Progenitor cell of endocrine pancreas (in vitro differentiated cells): Measurements from ENCODE around the gene MEX3A. TPM values are rescaled to one million over a fixed set of nuclear protein-coding genes. Genes with fewer than 3 reads are reported as not detected.
A peak's percentile ranks its signal among the peaks of the same experiment; 100 is the strongest.
"Not testable (repeated sequence)": the region's sequence is repeated elsewhere in the genome, so short reads cannot be mapped to it uniquely, and the experiment has no call there.

Experiments used
- DNase-seq: peaks from one replicate; pipeline ENCODE4 v3.0.0; 2021; ENCODE audit warnings: low spot score; ENCODE audit not compliant: unreplicated experiment
- H3K27ac Mint-ChIP-seq: 2 replicates; pipeline ENCODE4 v1.8.0; 2021; ENCODE audit warnings: mild to moderate bottlenecking, moderate library complexity, mixed read lengths
- H3K27me3 Mint-ChIP-seq: 2 replicates; pipeline ENCODE4 v1.8.0; 2021; ENCODE audit warnings: mixed read lengths
- H3K36me3 Mint-ChIP-seq: 2 replicates; pipeline ENCODE4 v1.8.0; 2022; ENCODE audit warnings: mixed read lengths; ENCODE audit not compliant: insufficient read depth
- H3K4me1 Mint-ChIP-seq: 2 replicates; pipeline ENCODE4 v1.8.0; 2021; ENCODE audit warnings: low read depth, mixed read lengths
- H3K4me3 Mint-ChIP-seq: 2 replicates; pipeline ENCODE4 v1.8.0; 2021; ENCODE audit warnings: low read depth, mild to moderate bottlenecking, moderate library complexity, mixed read lengths
- H3K9me3 Mint-ChIP-seq: 2 replicates; pipeline ENCODE4 v1.8.0; 2021; ENCODE audit warnings: low read depth, mixed read lengths
- CTCF ChIP-seq: fragments of 200-600 bp; sonication (generic); IDR thresholded peaks from one replicate; pipeline ENCODE4 v1.5.0; 2021; ENCODE audit warnings: antibody characterized with exemption, mild to moderate bottlenecking; ENCODE audit not compliant: unreplicated experiment
- total RNA-seq: library from RNA; stranded (reverse); gene quantifications from 2 replicates; pipeline ENCODE4 v1.2.1, GENCODE V29; 2021

Gene MEX3A
- total RNA-seq, 1 donor from 2014 or later = 112 TPM

GRCh38 chr1:156123356-156124196 lies 41.3 kb upstream of the MEX3A start:
- Mint-ChIP-seq H3K4me1 (peaks cover 19% of the 10 kb centered on the region), H3K36me3 (peaks cover 6% of the 10 kb centered on the region), H3K27me3 (no peaks in the 10 kb centered on the region), H3K27ac (peak overlapping the region; percentile 94), H3K9me3 (no peaks in the 10 kb centered on the region), H3K4me3 (no peak overlapping the region)
- no peak for DNase-seq
- TF ChIP-seq CTCF = no peak

DNA sequence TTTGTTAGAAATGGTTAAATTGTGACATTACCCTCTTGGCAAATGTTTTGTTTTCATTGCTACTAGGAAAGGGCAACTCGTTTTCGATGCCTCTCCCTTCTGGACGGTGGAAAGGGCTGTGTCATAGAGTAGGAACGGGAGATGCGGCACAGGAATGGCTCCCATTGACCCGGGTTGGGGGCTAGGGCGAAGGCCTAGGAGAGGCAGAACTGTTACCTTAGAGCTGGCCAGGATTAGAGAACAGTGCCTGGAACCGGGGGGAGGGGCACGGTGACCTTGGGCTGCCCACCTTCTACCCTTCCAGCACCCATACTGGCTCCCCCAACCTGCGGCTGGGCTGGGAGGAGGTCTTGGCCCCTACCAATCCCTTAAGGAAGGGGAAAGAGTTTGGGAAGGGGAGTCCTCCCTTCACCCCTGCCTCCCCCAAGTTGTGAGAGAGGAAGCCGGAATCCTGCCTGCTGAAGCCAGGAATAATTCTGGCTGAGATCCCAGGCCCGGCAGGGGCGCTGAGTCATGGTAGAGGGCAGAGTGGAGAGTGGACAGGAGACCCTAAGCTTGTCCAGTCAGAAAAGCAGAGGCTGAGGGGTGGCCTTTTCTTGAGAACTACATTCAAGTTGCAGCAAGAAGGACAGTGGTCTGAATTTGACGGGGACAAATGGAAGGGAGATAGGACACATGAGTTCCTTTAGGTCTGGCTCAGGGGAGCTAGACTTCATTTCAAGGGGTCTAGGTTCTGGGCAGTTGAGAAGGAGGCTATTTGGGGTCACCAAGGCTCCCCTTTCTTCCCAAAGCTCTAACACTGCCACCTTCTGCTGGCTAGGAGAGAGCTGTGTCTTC lies 40.5 kb upstream of the MEX3A start:
- no peak for DNase-seq
- H3K4me1 Mint-ChIP-seq = peaks cover 24% of the 10 kb centered on the region

GRCh38 chr1:156122086-156122485 lies 39.8 kb upstream of the MEX3A start:
- no peak overlapping the region for H3K27ac Mint-ChIP-seq
- DNase-seq = no peak
- H3K9me3 Mint-ChIP-seq = no peaks in the 10 kb centered on the region
- H3K4me3 Mint-ChIP-seq = no peak overlapping the region
- no peak for TF ChIP-seq CTCF
- H3K27me3 Mint-ChIP-seq = no peaks in the 10 kb centered on the region
- peaks cover 24% of the 10 kb centered on the region for H3K4me1 Mint-ChIP-seq
- H3K36me3 Mint-ChIP-seq = peaks cover 8% of the 10 kb centered on the region

More for the DNA sequence above, 40.5 kb upstream of the MEX3A start:
- no peaks in the 10 kb centered on the region for H3K9me3 Mint-ChIP-seq
- H3K36me3 Mint-ChIP-seq = peaks cover 9% of the 10 kb centered on the region
- H3K4me3 Mint-ChIP-seq = no peak overlapping the region
- H3K27me3 Mint-ChIP-seq = no peaks in the 10 kb centered on the region
- peak overlapping the region; percentile 94 for H3K27ac Mint-ChIP-seq
- no peak for TF ChIP-seq CTCF

- no peak for TF ChIP-seq CTCF
- H3K27ac Mint-ChIP-seq = no peak overlapping the region
- no peak overlapping the region for H3K4me3 Mint-ChIP-seq
- H3K27me3 Mint-ChIP-seq = no peaks in the 10 kb centered on the region
- H3K4me1 Mint-ChIP-seq = peaks cover 24% of the 10 kb centered on the region
- H3K9me3 Mint-ChIP-seq = no peaks in the 10 kb centered on the region
- peaks cover 9% of the 10 kb centered on the region for H3K36me3 Mint-ChIP-seq
- DNase-seq = no peak
These were observed 39.2 kb upstream of the MEX3A start for GRCh38 chr1:156121457-156121856.

- H3K27me3 Mint-ChIP-seq, H3K9me3 Mint-ChIP-seq, H3K4me3 Mint-ChIP-seq, H3K27ac Mint-ChIP-seq, DNase-seq: not testable (repeated sequence)
- peaks cover 27% of the 10 kb centered on the region for H3K4me1 Mint-ChIP-seq
- H3K36me3 Mint-ChIP-seq = peaks cover 12% of the 10 kb centered on the region
These were observed 38.7 kb upstream of the MEX3A start for GRCh38 chr1:156121005-156121404.
